GM19193 (cell line): ENCODE measurements around the gene RBM26.

Experiments
- POLR2A ChIP-seq: IDR thresholded peaks from 4 replicates; pipeline ENCODE4 v1.6.1; 2011; ENCODE audit not compliant: insufficient read depth, insufficient read length; ENCODE audit errors: extremely low read depth

The RBM26 gene

GRCh38 chr13:79373916-79374315 lies 32.1 kb downstream of the RBM26 start:
- no peak for TF ChIP-seq POLR2A

DNA sequence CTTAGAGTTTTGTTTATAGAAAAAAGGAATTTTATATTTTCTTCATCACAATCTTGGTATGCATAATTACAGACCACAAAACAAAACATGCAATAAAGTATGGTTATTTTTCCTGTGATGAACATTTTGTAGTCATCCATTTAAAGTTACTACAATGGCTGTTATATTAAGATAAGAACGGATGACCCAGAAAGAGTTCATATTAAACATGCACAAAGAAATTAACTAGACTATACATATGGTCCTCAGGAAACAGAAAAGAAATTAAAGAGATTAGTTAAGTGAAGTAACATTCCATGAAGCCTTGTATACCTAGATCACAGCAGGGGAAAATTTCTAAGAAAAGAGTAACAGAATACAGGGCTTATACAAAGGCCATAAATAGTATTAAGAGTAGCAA lies 36.8 kb downstream of the RBM26 start:
- no peak for TF ChIP-seq POLR2A

GRCh38 chr13:79365981-79366380 lies 40.1 kb downstream of the RBM26 start:
- no peak for TF ChIP-seq POLR2A

- no peak for TF ChIP-seq POLR2A
Observed at GRCh38 chr13:79361299-79361698, 44.8 kb downstream of the RBM26 start.

DNA sequence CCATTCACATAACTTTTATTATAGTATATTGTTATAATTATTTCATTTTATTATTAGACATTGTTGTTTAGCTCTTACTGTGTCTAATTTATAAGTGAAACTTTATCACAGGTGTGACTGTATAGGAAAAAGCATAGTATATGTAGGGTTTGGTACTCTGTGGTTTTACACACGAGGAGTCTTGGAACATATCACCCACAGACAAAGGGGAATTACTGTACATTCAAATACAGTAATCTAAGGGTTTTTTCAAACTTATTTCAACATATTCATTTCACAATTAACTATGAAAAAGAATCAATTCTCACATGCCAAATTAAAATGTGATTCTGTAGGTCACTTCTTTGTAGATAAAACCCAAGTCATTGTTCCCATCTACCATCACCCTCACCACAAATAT lies 46.0 kb downstream of the RBM26 start:
- no peak for TF ChIP-seq POLR2A

- TF ChIP-seq POLR2A = no peak
Observed at GRCh38 chr13:79359064-79359463, 47.0 kb downstream of the RBM26 start.

DNA sequence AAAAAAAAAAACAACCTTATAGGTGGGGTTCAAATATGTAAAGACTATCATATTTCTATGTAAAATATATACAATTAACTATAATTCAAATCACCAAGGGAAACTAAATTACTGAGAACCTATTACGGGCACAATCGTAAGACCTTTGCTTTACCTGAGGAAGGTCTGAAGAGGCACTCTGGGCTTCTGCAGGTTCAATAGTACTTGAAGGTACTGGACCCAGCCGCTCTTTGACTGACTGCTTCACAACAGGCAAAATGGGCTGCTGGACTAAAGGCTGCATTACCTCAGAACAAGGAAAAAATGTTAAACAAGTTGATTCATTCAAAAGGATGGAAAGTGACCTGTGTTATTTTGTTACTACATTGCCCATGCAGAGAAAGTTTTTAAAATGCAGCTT lies 51.8 kb downstream of the RBM26 start:
- no peak for TF ChIP-seq POLR2A

DNA sequence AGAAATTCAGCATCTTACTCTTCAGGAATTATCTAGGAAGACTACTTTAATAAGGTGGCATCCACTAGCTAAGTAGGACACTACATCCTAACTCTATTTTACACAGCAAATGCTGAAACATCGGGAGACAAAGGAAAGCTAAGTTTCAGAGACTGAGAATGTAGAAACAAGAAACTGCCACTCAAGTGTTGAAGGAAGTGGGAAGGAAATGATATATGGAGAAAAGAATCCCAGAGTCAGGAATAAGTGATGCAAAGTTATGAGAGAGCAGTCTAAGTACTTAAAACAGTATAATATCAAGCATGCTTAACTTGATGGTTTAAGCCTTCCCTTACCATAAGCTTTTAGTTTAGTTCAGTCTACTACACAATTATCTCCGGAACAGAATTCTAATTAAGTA lies 52.4 kb downstream of the RBM26 start:
- TF ChIP-seq POLR2A = no peak

DNA sequence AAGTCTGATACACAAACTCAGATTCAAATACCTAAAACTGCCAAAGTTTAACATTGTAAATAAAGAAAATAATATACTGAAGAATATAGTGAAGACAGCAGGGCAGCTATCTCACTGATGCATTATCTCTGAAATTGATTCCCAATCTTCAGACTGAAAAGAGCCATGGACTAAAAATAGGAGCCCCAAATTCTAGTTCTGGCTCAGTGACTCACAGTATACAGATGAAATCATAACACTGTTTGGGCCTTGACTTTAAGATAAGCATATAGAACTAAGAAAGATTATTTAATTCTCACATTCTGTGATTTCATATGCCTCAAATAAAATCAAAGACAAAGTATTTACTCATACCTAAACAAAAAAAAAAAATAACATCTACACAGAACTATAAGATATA lies 53.9 kb downstream of the RBM26 start:
- TF ChIP-seq POLR2A = no peak

- no peak for TF ChIP-seq POLR2A
Observed at GRCh38 chr13:79349011-79349410, 57.0 kb downstream of the RBM26 start.

GRCh38 chr13:79346300-79346914 lies 59.6 kb downstream of the RBM26 start:
- no peak for TF ChIP-seq POLR2A

DNA sequence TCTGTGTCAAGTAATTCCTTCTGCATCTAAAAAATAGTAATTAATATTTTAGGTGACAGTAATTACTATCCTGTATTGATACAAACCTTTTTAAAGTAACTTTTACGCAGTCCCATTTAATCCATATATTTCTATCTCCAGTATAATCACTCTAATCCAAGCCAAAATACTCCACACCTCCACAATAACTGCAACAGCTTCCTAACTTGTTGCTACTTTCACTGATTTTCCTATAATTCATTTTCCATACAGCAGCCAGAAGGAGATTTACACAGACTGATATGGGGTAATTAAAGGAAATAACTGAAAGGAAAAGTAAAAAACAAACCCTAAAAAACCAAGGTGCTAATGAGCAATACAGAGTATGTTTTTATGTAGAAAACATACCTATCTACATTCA lies 64.9 kb downstream of the RBM26 start:
- TF ChIP-seq POLR2A = no peak

DNA sequence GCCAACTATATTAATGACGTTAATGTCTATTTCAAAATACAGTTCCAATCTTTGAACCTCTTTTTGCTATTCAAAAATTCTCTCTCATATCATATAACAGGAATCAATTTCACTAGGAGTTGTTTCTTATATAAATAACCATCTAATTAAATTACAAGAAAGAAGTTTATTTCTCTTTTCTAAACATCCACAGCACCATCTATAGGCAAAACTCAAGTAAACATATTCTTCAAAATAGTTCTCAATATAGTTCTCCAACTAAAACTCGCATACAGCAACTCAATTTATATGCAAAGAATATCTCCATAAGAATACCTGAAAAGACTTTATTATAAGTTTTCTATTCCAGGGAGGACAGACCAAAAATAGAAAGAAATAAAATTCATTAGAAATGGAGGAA lies 65.6 kb downstream of the RBM26 start:
- TF ChIP-seq POLR2A = no peak

GRCh38 chr13:79338343-79338742 lies 67.7 kb downstream of the RBM26 start:
- TF ChIP-seq POLR2A = no peak

- TF ChIP-seq POLR2A = no peak
Observed at GRCh38 chr13:79336966-79337365, 69.1 kb downstream of the RBM26 start.

DNA sequence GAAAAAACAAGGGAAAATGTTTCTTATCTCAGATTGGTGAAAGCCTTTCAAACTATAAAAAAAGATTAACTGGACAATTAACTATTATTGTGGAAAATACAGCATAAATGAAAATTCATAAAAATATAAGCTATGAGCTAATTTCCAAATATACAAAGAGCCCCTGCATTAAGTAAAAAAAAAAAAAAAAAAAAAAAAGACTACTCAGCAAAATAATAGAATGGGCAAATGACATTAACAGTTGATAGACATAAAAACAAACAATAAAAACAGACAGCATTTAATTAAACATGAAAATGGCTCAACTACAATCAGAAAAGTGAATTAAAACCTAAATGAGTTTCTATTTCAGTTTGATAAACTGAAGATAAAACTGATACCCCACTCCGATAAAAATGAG lies 77.5 kb downstream of the RBM26 start:
- no peak for TF ChIP-seq POLR2A

DNA sequence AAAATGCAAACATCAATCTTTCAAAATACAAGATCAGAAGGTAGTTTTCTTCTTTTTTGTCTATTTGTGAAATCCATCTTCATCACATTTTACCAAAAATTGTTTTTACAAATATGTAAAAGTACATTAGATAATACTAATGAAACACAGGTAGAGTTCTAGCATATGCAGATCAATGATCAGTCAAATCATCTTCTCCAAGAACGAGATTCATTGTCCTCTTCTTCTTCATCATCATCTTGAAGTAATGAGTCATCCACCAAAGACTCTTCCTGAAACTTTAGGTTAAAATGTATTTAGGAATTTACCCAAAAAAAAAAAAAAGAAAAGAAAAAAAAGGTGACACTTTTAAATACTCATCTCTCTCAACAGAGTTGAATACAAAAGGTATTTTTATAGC lies 85.6 kb downstream of the RBM26 start:
- no peak for TF ChIP-seq POLR2A
